GM23338 (cell line): ENCODE measurements around the gene CLEC2D. TPM values are rescaled to one million over a fixed set of nuclear protein-coding genes. Genes with fewer than 3 reads are reported as not detected.

ENCODE experiments used
- ATAC-seq: fragments of 200-7000 bp; cut with Tn5 transposase; 3 replicates; pipeline ENCODE4 v1.9.1; 2020
- DNase-seq: peaks from one replicate; pipeline ENCODE4 v3.0.0-alpha.2; 2015; ENCODE audit warnings: low spot score
- H2AFZ ChIP-seq: fragments of 200-600 bp; sonication (generic); 2 replicates; pipeline ENCODE4 v1.8.0; 2016; ENCODE audit warnings: antibody characterized with exemption, mild to moderate bottlenecking, moderate library complexity
- H3F3A ChIP-seq: fragments of 200-600 bp; sonication (generic); replicated peaks from 2 replicates; pipeline ENCODE4 v1.8.0; 2017; ENCODE audit warnings: antibody characterized with exemption, mixed run types, low read depth
- H3K27ac ChIP-seq: fragments of 200-600 bp; sonication (generic); 2 replicates; pipeline ENCODE4 v1.6.1; 2016; ENCODE audit warnings: low read depth
- H3K27me3 ChIP-seq: fragments of 200-600 bp; sonication (generic); 2 replicates; pipeline ENCODE4 v1.8.0; 2016; ENCODE audit warnings: mild to moderate bottlenecking, mixed run types, moderate library complexity; ENCODE audit not compliant: insufficient read depth
- H3K36me3 ChIP-seq: fragments of 200-600 bp; sonication (generic); 2 replicates; pipeline ENCODE4 v1.8.0; 2016; ENCODE audit warnings: mild to moderate bottlenecking; ENCODE audit not compliant: insufficient read depth
- H3K4me1 ChIP-seq: fragments of 200-600 bp; sonication (generic); 2 replicates; pipeline ENCODE4 v1.8.0; 2016; ENCODE audit warnings: mild to moderate bottlenecking, moderate library complexity; ENCODE audit not compliant: insufficient read depth
- H3K4me2 ChIP-seq: fragments of 200-600 bp; sonication (generic); 2 replicates; pipeline ENCODE4 v1.7.1; 2017; ENCODE audit warnings: mixed run types
- H3K4me3 ChIP-seq: fragments of 200-600 bp; sonication (generic); 2 replicates; pipeline ENCODE4 v1.6.1; 2016; ENCODE audit warnings: mixed run types
- H3K79me2 ChIP-seq: fragments of 200-600 bp; sonication (generic); replicated peaks from 2 replicates; pipeline ENCODE4 v1.8.0; 2017; ENCODE audit warnings: mild to moderate bottlenecking; ENCODE audit not compliant: insufficient read depth
- H3K9me2 ChIP-seq: fragments of 200-600 bp; sonication (generic); 2 replicates; pipeline ENCODE4 v1.8.0; 2017; ENCODE audit not compliant: insufficient read depth
- H4K20me1 ChIP-seq: fragments of 200-600 bp; sonication (generic); replicated peaks from 2 replicates; pipeline ENCODE4 v1.8.0; 2017; ENCODE audit warnings: mild to moderate bottlenecking; ENCODE audit not compliant: insufficient read depth
- H3K27ac Mint-ChIP-seq: 2 replicates; pipeline ENCODE4 v1.8.0; 2020; ENCODE audit warnings: inconsistent platforms, mild to moderate bottlenecking, moderate library complexity, mixed read lengths
- H3K27me3 Mint-ChIP-seq: 3 replicates; pipeline ENCODE4 v1.8.0; 2022; ENCODE audit warnings: low read depth, mild to moderate bottlenecking, moderate library complexity, mixed read lengths, inconsistent platforms; ENCODE audit not compliant: insufficient read depth, poor library complexity
- H3K36me3 Mint-ChIP-seq: 3 replicates; pipeline ENCODE4 v1.8.0; 2021; ENCODE audit warnings: low read depth, mild to moderate bottlenecking, inconsistent platforms, moderate library complexity, mixed read lengths
- H3K4me1 Mint-ChIP-seq: 3 replicates; pipeline ENCODE4 v1.8.0; 2020; ENCODE audit warnings: mild to moderate bottlenecking, inconsistent platforms, mixed read lengths
- H3K4me3 Mint-ChIP-seq: 3 replicates; pipeline ENCODE4 v1.8.0; 2021; ENCODE audit warnings: moderate library complexity, mild to moderate bottlenecking, inconsistent platforms, mixed read lengths
- H3K9me3 Mint-ChIP-seq: 3 replicates; pipeline ENCODE4 v1.8.0; 2020; ENCODE audit warnings: moderate library complexity, mild to moderate bottlenecking, inconsistent platforms, mixed read lengths
- EZH2 ChIP-seq: fragments of 200-600 bp; sonication (generic); IDR thresholded peaks from one replicate; pipeline ENCODE4 v1.8.0; 2017; ENCODE audit warnings: antibody characterized with exemption, mild to moderate bottlenecking, low read depth; ENCODE audit not compliant: unreplicated experiment
- EZH2phosphoT487 ChIP-seq: fragments of 200-600 bp; sonication (generic); IDR thresholded peaks from one replicate; pipeline ENCODE4 v1.8.1; 2018; ENCODE audit warnings: antibody characterized with exemption; ENCODE audit not compliant: unreplicated experiment
- JUNB ChIP-seq: IDR thresholded peaks from one replicate; pipeline ENCODE4 v1.6.1; 2016; ENCODE audit warnings: antibody characterized with exemption; ENCODE audit not compliant: unreplicated experiment
- POLR2AphosphoS5 ChIP-seq: IDR thresholded peaks from 2 replicates; pipeline ENCODE4 v1.6.1; 2016; ENCODE audit warnings: antibody characterized with exemption, low read depth
- STAT1 ChIP-seq: IDR thresholded peaks from one replicate; pipeline ENCODE4 v1.6.1; 2016; ENCODE audit warnings: antibody characterized with exemption; ENCODE audit not compliant: unreplicated experiment
- ZNF331 ChIP-seq: fragments of 250-450 bp; sonication (Bioruptor Pico); IDR thresholded peaks from 2 replicates; pipeline ENCODE4 v1.5.0; 2020; ENCODE audit warnings: low read depth, mild to moderate bottlenecking, moderate library complexity
- polyA plus RNA-seq: library from polyadenylated mRNA; unstranded; fragments of >200 nt; fragmentation: Nextera tagmentation; extraction: Ambion mirVana; gene quantifications from 2 replicates; pipeline ENCODE4 v1.2.1, GENCODE V29; 2016
- total RNA-seq: library from RNA; depleted of rRNA; stranded (reverse); fragments of >200 nt; shearing (Covaris generic); gene quantifications from 2 replicates; pipeline ENCODE4 v1.2.3, GENCODE V29; 2014
- TF ChIP-seq, protein P1 (sequence below): IDR thresholded peaks from one replicate; pipeline ENCODE4 v1.6.1; 2018; ENCODE audit warnings: antibody characterized with exemption; ENCODE audit not compliant: unreplicated experiment
- TF ChIP-seq, protein P2 (sequence below), 2 experiments: fragments of 200-600 bp in 1 of 2; sonication (generic) in 1 of 2; conservative IDR thresholded peaks; 2 replicates each; pipeline versions ENCODE4 v1.5.1 to v1.6.1; 2016 to 2017; ENCODE audit warnings: antibody characterized with exemption in 2 of 2, low read depth in 2 of 2, mild to moderate bottlenecking in 2 of 2, moderate library complexity in 1 of 2
- TF ChIP-seq, protein P3 (sequence below): IDR thresholded peaks from 2 replicates; pipeline ENCODE4 v1.6.1; 2016; ENCODE audit warnings: antibody characterized with exemption

CLEC2D gene
- total and polyA plus RNA-seq, 2 experiments from 2014 or later = 6.9 to 7.1 TPM

- H3K9me3 Mint-ChIP-seq = no peaks in the 10 kb centered on the region
- no peak overlapping the region for H3K4me2 ChIP-seq
- ATAC-seq = no peak
- H3K27ac ChIP-seq = no peak overlapping the region
- H2AFZ ChIP-seq = peak overlapping the region; percentile 23; the same call in 1 of the 2 replicates
- TF ChIP-seq JUNB (no peak), STAT1 (no peak), EZH2phosphoT487 (no peak), ZNF331 (CRISPR knock-in tag) (no peak), POLR2AphosphoS5 (no peak)
- TF ChIP-seq, protein P1, sequence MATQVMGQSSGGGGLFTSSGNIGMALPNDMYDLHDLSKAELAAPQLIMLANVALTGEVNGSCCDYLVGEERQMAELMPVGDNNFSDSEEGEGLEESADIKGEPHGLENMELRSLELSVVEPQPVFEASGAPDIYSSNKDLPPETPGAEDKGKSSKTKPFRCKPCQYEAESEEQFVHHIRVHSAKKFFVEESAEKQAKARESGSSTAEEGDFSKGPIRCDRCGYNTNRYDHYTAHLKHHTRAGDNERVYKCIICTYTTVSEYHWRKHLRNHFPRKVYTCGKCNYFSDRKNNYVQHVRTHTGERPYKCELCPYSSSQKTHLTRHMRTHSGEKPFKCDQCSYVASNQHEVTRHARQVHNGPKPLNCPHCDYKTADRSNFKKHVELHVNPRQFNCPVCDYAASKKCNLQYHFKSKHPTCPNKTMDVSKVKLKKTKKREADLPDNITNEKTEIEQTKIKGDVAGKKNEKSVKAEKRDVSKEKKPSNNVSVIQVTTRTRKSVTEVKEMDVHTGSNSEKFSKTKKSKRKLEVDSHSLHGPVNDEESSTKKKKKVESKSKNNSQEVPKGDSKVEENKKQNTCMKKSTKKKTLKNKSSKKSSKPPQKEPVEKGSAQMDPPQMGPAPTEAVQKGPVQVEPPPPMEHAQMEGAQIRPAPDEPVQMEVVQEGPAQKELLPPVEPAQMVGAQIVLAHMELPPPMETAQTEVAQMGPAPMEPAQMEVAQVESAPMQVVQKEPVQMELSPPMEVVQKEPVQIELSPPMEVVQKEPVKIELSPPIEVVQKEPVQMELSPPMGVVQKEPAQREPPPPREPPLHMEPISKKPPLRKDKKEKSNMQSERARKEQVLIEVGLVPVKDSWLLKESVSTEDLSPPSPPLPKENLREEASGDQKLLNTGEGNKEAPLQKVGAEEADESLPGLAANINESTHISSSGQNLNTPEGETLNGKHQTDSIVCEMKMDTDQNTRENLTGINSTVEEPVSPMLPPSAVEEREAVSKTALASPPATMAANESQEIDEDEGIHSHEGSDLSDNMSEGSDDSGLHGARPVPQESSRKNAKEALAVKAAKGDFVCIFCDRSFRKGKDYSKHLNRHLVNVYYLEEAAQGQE = no peak
- TF ChIP-seq, protein P2, sequence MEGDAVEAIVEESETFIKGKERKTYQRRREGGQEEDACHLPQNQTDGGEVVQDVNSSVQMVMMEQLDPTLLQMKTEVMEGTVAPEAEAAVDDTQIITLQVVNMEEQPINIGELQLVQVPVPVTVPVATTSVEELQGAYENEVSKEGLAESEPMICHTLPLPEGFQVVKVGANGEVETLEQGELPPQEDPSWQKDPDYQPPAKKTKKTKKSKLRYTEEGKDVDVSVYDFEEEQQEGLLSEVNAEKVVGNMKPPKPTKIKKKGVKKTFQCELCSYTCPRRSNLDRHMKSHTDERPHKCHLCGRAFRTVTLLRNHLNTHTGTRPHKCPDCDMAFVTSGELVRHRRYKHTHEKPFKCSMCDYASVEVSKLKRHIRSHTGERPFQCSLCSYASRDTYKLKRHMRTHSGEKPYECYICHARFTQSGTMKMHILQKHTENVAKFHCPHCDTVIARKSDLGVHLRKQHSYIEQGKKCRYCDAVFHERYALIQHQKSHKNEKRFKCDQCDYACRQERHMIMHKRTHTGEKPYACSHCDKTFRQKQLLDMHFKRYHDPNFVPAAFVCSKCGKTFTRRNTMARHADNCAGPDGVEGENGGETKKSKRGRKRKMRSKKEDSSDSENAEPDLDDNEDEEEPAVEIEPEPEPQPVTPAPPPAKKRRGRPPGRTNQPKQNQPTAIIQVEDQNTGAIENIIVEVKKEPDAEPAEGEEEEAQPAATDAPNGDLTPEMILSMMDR (conservative IDR thresholded peaks at IDR 0.05; ENCODE audit: low read depth in 2 of 2) = no peak
- TF ChIP-seq, protein P3, sequence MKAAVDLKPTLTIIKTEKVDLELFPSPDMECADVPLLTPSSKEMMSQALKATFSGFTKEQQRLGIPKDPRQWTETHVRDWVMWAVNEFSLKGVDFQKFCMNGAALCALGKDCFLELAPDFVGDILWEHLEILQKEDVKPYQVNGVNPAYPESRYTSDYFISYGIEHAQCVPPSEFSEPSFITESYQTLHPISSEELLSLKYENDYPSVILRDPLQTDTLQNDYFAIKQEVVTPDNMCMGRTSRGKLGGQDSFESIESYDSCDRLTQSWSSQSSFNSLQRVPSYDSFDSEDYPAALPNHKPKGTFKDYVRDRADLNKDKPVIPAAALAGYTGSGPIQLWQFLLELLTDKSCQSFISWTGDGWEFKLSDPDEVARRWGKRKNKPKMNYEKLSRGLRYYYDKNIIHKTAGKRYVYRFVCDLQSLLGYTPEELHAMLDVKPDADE = no peak
- no peak overlapping the region; the same call in 1 of the 2 replicates for H3K27ac Mint-ChIP-seq
- H3F3A ChIP-seq = no peaks in the 10 kb centered on the region
- no peaks in the 10 kb centered on the region for H3K79me2 ChIP-seq
- H3K27me3 ChIP-seq = no peaks in the 10 kb centered on the region
- peaks cover 7% of the 10 kb centered on the region for H3K4me1 ChIP-seq
- no peaks in the 10 kb centered on the region for H3K36me3 Mint-ChIP-seq
- no peak overlapping the region for H3K4me3 Mint-ChIP-seq
- H4K20me1 ChIP-seq = no peaks in the 10 kb centered on the region
- H3K9me2 ChIP-seq = peaks cover 5% of the 10 kb centered on the region; the same call in 1 of the 2 replicates
- no peaks in the 10 kb centered on the region for H3K36me3 ChIP-seq
- H3K4me3 ChIP-seq = no peak overlapping the region
- no peak for DNase-seq
- H3K27me3 Mint-ChIP-seq = peaks cover 2% of the 10 kb centered on the region
- H3K4me1 Mint-ChIP-seq = peaks cover 8% of the 10 kb centered on the region; the same call in 2 of the 3 replicates
These were observed 73.1 kb downstream of the CLEC2D start for GRCh38 chr12:9742661-9743060.

GRCh38 chr12:9745199-9745598 is 75.7 kb downstream of the CLEC2D start:
- H3K4me2 ChIP-seq = no peak overlapping the region
- no peaks in the 10 kb centered on the region for H3K79me2 ChIP-seq
- peak; percentile 62 for DNase-seq
- H3K9me2 ChIP-seq = no peaks in the 10 kb centered on the region
- 0 out of 2 replicates have a peak overlapping the region, but pooled peaks have one; percentile 1 for H2AFZ ChIP-seq
- H3K27me3 ChIP-seq = no peaks in the 10 kb centered on the region
- H4K20me1 ChIP-seq = no peaks in the 10 kb centered on the region
- no peak overlapping the region for H3K4me3 ChIP-seq
- TF ChIP-seq STAT1 (no peak), JUNB (no peak), EZH2 (no peak), ZNF331 (CRISPR knock-in tag) (no peak), EZH2phosphoT487 (no peak), POLR2AphosphoS5 (no peak)
- TF ChIP-seq, protein P3 = no peak
- TF ChIP-seq, protein P1 = no peak
- no peaks in the 10 kb centered on the region for H3F3A ChIP-seq
- Mint-ChIP-seq H3K4me3 (no peak overlapping the region), H3K27ac (no peak overlapping the region), H3K36me3 (no peaks in the 10 kb centered on the region), H3K27me3 (no peaks in the 10 kb centered on the region), H3K4me1 (peaks cover 9% of the 10 kb centered on the region; the same call in 2 of the 3 replicates), H3K9me3 (no peaks in the 10 kb centered on the region)
- H3K4me1 ChIP-seq = peaks cover 5% of the 10 kb centered on the region
- no peak for ATAC-seq
- H3K36me3 ChIP-seq = no peaks in the 10 kb centered on the region
- no peak overlapping the region for H3K27ac ChIP-seq
